GM12878 (cell line): ENCODE results near the gene SIVA1. TPM values are rescaled to one million over a fixed set of nuclear protein-coding genes. Genes with fewer than 3 reads are reported as not detected.

Experiments
- ATAC-seq: fragments of 200-7000 bp; cut with Tn5 transposase; 3 replicates; pipeline ENCODE4 v1.9.1; 2020; ENCODE audit warnings: mild to moderate bottlenecking, moderate library complexity
- BruUV-seq: library from RNA; stranded (reverse); fragments of 400-500 nt; replicated peaks from 2 replicates; lab custom pipeline; 2021; lab: Mats Ljungman, UMichigan
- CTCF ChIA-PET: fragments of 300-600 bp; sonication (Branson Sonifier 250); formaldehyde crosslinking; extraction: SDS; loops from one replicate; lab custom pipeline; 2021; ENCODE audit warnings: inconsistent platforms; lab: Yijun Ruan, JAX
- POLR2A ChIA-PET: fragments of 350-600 bp; formaldehyde crosslinking; extraction: SDS; loops from one replicate; lab custom pipeline; 2021; ENCODE audit warnings: inconsistent platforms; lab: Charles Lee
- RAD21 ChIA-PET: fragments of 300-600 bp; sonication (Branson Sonifier 250); formaldehyde crosslinking; loops from one replicate; lab custom pipeline; 2023; ENCODE audit warnings: antibody characterized with exemption; ENCODE audit not compliant: unreplicated experiment; lab: Charles Lee
- SMC1A ChIA-PET: fragments of 300-600 bp; sonication (Branson Sonifier 250); formaldehyde crosslinking; loops from one replicate; lab custom pipeline; 2023; ENCODE audit not compliant: unreplicated experiment, uncharacterized antibody; lab: Charles Lee
- DNase-seq: peaks from one replicate; pipeline ENCODE4 v3.0.0-alpha.2; 2011; ENCODE audit warnings: low read depth, low spot score
- FAIRE-seq: peaks from 3 replicates; lab custom pipeline; 2011; peaks lifted over from hg19 to GRCh38; lab: Jason Lieb, UNC
- H2AFZ ChIP-seq: 2 replicates; pipeline ENCODE4 v1.6.0; 2011; ENCODE audit warnings: low read depth, low read length, control low read depth; ENCODE audit not compliant: control insufficient read depth
- H3K27ac ChIP-seq: 2 replicates; pipeline ENCODE4 v1.5.1; 2011; ENCODE audit warnings: control low read depth; ENCODE audit not compliant: control insufficient read depth, insufficient read depth
- H3K27me3 ChIP-seq, 2 experiments: replicated peaks in 1 of 2; 2 replicates each; pipeline versions ENCODE4 v1.6.0 to v1.6.1; 2011; ENCODE audit warnings: low read length in 1 of 2; ENCODE audit not compliant: control insufficient read depth in 2 of 2, insufficient read depth in 2 of 2
- H3K36me3 ChIP-seq, 2 experiments: 2 replicates each; pipeline ENCODE4 v1.5.1; 2011; ENCODE audit warnings: low read length in 1 of 2; ENCODE audit not compliant: control insufficient read depth in 2 of 2, insufficient read depth in 2 of 2
- H3K4me1 ChIP-seq: 2 replicates; pipeline ENCODE4 v1.6.1; 2011; ENCODE audit warnings: mild to moderate bottlenecking, low read length, moderate library complexity, mixed read lengths; ENCODE audit not compliant: control insufficient read depth, insufficient read depth
- H3K4me2 ChIP-seq: 2 replicates; pipeline ENCODE4 v1.6.0; 2011; ENCODE audit warnings: control low read depth; ENCODE audit not compliant: control insufficient read depth, insufficient read depth
- H3K4me3 ChIP-seq: fragments of 200-600 bp; sonication (generic); 2 replicates; pipeline ENCODE4 v1.5.1; 2016
- H3K79me2 ChIP-seq: 2 replicates; pipeline ENCODE4 v1.6.0; 2011; ENCODE audit warnings: low read length; ENCODE audit not compliant: control insufficient read depth, insufficient read depth
- H3K9ac ChIP-seq: 2 replicates; pipeline ENCODE4 v1.8.0; 2011; ENCODE audit warnings: low read length, control low read depth, mixed read lengths; ENCODE audit not compliant: control insufficient read depth, insufficient read depth
- H3K9me3 ChIP-seq: replicated peaks from 3 replicates; pipeline ENCODE4 v1.5.1; 2011; ENCODE audit warnings: mild to moderate bottlenecking, low read length; ENCODE audit not compliant: control insufficient read depth, insufficient read depth
- H4K20me1 ChIP-seq: 2 replicates; pipeline ENCODE4 v1.6.0; 2011; ENCODE audit not compliant: control insufficient read depth, insufficient read depth
- KAT2A ChIP-seq: conservative IDR thresholded peaks from 2 replicates; pipeline ENCODE4 v1.6.1; 2011; ENCODE audit warnings: low read depth, low read length; ENCODE audit not compliant: control insufficient read depth
- ZBTB33 ChIP-seq: fragments of 450-650 bp; IDR thresholded peaks from 2 replicates; pipeline ENCODE4 v1.6.1; 2017; ENCODE audit warnings: mild to moderate bottlenecking
- WGBS: methylation state at CpG from one replicate; pipeline ENCODE4 v1.1.6; 2016; ENCODE audit warnings: low lambda C conversion rate; ENCODE audit not compliant: insufficient replicate concordance, insufficient coverage; ENCODE audit errors: missing lambda C conversion rate; 5-methylcytosine and 5-hydroxymethylcytosine counted together
- in situ Hi-C: fragments of 300-500 bp; cut with MboI; formaldehyde crosslinking; loops from 9 replicates; pipeline ENCODE4 v1.14.3; 2018; ENCODE audit warnings: mixed read lengths
- intact Hi-C: fragments of 100-400 bp; cut with micrococcal nuclease; formaldehyde crosslinking; loops from one replicate; pipeline ENCODE4 v1.14.2; 2022; ENCODE audit not compliant: unreplicated experiment
- polyA plus RNA-seq, 11 experiments: library from polyadenylated mRNA; depleted of rRNA in 4 of 11; unstranded in 6 of 11; stranded (reverse) in 5 of 11; fragments of >200 nt; fragmentation: Nextera tagmentation in 4 of 11; fragmentation: Illumina TruSeq in 1 of 11; extraction: Ambion mirVana in 4 of 11; extraction: Trizol in 1 of 11; gene quantifications; 1 replicate in 1 of 11; 2 replicates in 10 of 11; pipeline versions ENCODE4 v1.2.1 to v1.2.3, GENCODE V29; 2011 to 2016; ENCODE audit warnings: inconsistent platforms in 2 of 11, missing spikeins in 2 of 11, low read depth in 1 of 11
- total RNA-seq, 4 experiments: library from RNA; depleted of rRNA in 3 of 4; stranded (reverse); fragments of >200 nt in 3 of 4; fragmentation: Illumina TruSeq in 1 of 4; extraction: Trizol in 1 of 4; gene quantifications; 2 replicates each; pipeline versions ENCODE4 v1.2.1 to v1.2.3, GENCODE V29; 2013 to 2021

The SIVA1 gene
- total and polyA plus RNA-seq, 10 of the 15 experiments (the other 5 are each of a cell fraction or from before 2014, with no cell fraction given) = 4.6 to 282 (median 106) TPM

DNA sequence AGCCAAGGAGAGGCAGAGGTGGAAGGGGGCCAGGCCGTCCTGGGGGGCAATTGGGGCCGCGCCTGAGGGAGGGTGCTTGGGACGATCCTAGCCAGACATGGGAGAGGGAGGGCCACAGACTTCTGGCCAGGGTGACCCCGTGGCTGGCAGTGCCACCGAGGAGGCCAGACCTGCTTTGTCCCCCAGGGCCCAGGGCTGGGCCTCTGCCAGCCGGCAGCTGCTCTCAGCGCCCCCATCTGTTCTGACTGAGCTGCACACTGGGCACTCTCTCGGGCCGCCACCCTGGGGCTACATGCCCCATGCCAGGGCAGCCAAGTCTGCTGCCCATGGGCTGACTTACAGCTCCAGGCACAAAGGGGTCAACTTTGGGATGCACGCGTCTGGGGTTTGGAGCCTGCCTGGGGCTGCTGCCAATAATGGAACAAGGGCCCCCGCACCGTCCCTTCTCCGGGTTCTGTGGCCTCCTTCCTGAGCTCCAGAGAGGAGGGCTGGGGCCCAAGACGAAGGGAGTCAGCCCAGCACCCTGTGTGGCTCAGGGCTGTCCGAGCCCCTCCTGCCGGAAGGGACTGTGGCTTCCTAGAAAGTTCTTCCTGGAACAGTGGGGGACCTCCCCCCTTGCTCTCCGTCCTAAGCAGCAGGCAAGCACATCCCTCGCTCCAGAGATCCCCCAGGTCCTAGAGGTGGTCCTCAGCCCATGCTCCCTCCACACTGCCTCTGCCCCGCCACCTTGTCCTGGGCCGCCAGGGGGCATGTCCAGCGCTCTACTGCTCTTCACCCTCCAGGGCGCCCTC, 27.8 kb upstream of the SIVA1 start:
- TF ChIP-seq KAT2A = no peak
- 0 out of 2 replicates have a peak, but pooled peaks have one; percentile 38 for TF ChIP-seq ZBTB33
- no TSS peak for BruUV-seq
- H3K9me3 ChIP-seq = no peaks in the 10 kb centered on the region
- H3K79me2 ChIP-seq = no peaks in the 10 kb centered on the region
- H3K4me1 ChIP-seq = no peaks in the 10 kb centered on the region
- ChIA-PET SMC1A (interaction anchor here (1.3 kb wide), 1 partner anchor 24 kb away, joined by 3 read pairs; no protein-coding TSS in a partner anchor), RAD21 (interaction anchor here (0.8 kb wide), 1 partner anchor 27 kb away, joined by 3 read pairs; the partner anchor contains the start of gene SIVA1), POLR2A (no interaction called here), CTCF (interaction anchor here (0.7 to 1.5 kb wide), 3 partner anchors 9 to 28 kb away, joined by 3 to 8 read pairs (median 4); partner anchors contain the start of gene SIVA1)
- WGBS = 39% methylated on average over 24 of the region's 24 CpGs
- DNase-seq = no peak
- H3K27ac ChIP-seq = no peak overlapping the region
- H2AFZ ChIP-seq = no peak overlapping the region
- peak; percentile 17; the same call in 2 of the 3 replicates for ATAC-seq
- H4K20me1 ChIP-seq = no peaks in the 10 kb centered on the region
- H3K4me2 ChIP-seq = no peak overlapping the region
- no peak overlapping the region for H3K9ac ChIP-seq
- in situ Hi-C loops = no loop called here
- intact Hi-C loops = no loop called here
- peaks cover 0 to 4% of the 10 kb centered on the region in 2 experiments; a peak in 1 of 4 replicates for H3K27me3 ChIP-seq
- no peaks in the 10 kb centered on the region for H3K36me3 ChIP-seq
- no peak for FAIRE-seq
- H3K4me3 ChIP-seq = no peak overlapping the region
